ENCODE data around the gene PLSCR1. TPM values are rescaled to one million over a fixed set of nuclear protein-coding genes. Genes with fewer than 3 reads are reported as not detected.

PLSCR1 gene
- total RNA-seq, 1 experiment from 2014 or later = 48.9 TPM

DNA sequence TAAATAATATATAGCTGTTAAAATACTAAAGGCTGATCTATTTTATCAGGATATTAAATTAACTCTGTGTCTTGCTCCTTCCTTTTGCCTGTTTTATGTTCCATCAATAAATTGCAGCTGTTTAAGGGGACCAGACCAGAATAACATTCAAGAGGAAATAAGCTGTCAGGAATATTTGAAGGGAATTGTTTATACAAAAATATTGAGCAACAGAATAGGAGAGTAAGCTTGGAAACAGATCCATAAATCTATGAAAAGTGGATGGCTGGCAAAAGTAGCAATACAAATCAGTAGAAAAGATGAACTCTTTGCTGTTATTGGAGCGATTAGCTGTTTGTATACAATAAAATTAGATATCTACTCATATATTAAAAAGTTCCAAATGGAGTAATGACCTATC lies 38.9 kb downstream of the PLSCR1 start:
- H3K27me3 ChIP-seq (ENCODE audit: insufficient read depth, low read length) = no peaks in the 10 kb centered on the region
- H4K91ac ChIP-seq (ENCODE audit: insufficient read length, low read depth, low read length) = no peak overlapping the region
- Mint-ChIP-seq H3K27me3 (ENCODE audit: low read depth) (no peaks in the 10 kb centered on the region), H3K4me3 (no peak overlapping the region), H3K4me1 (peaks cover 57 to 60% of the 10 kb centered on the region in 2 experiments), H3K36me3 (ENCODE audit: insufficient read depth in 1 of 3, low read depth in 3 of 3) (peaks cover 2 to 17% (median 10%) of the 10 kb centered on the region in 3 experiments), H3K9me3 (no peaks in the 10 kb centered on the region; a peak in 2 of 5 replicates), H3K27ac (no peak overlapping the region; a peak in 3 of 7 replicates)
- no peak overlapping the region for H3K27ac ChIP-seq (ENCODE audit: insufficient read length, low read depth, low read length)
- H2BK120ac ChIP-seq (ENCODE audit: low read depth, low read length, poor library complexity, severe bottlenecking) = no peak overlapping the region
- TF ChIP-seq, protein P1, sequence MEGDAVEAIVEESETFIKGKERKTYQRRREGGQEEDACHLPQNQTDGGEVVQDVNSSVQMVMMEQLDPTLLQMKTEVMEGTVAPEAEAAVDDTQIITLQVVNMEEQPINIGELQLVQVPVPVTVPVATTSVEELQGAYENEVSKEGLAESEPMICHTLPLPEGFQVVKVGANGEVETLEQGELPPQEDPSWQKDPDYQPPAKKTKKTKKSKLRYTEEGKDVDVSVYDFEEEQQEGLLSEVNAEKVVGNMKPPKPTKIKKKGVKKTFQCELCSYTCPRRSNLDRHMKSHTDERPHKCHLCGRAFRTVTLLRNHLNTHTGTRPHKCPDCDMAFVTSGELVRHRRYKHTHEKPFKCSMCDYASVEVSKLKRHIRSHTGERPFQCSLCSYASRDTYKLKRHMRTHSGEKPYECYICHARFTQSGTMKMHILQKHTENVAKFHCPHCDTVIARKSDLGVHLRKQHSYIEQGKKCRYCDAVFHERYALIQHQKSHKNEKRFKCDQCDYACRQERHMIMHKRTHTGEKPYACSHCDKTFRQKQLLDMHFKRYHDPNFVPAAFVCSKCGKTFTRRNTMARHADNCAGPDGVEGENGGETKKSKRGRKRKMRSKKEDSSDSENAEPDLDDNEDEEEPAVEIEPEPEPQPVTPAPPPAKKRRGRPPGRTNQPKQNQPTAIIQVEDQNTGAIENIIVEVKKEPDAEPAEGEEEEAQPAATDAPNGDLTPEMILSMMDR (conservative IDR thresholded peaks at IDR 0.05) = no peak
- H3K4ac ChIP-seq (ENCODE audit: low read depth, low read length) = no peak overlapping the region
- no peak overlapping the region for H2BK12ac ChIP-seq (ENCODE audit: insufficient read length, low read depth, low read length)
- H2BK20ac ChIP-seq (ENCODE audit: low read depth, low read length, poor library complexity, severe bottlenecking) = no peak overlapping the region
- H3K9ac ChIP-seq (ENCODE audit: extremely low read depth, insufficient read length, low read length) = no peak overlapping the region
- no peak overlapping the region for H2AFZ ChIP-seq (ENCODE audit: low read length)
- H2BK5ac ChIP-seq (ENCODE audit: insufficient read length, low read length) = no peak overlapping the region
- no peaks in the 10 kb centered on the region for H4K20me1 ChIP-seq (ENCODE audit: control insufficient read depth, insufficient read depth, insufficient read length)
- no peaks in the 10 kb centered on the region for H3K23me2 ChIP-seq (ENCODE audit: insufficient read length, low read depth, low read length, poor library complexity, severe bottlenecking)
- no peak overlapping the region for H3T11ph ChIP-seq (ENCODE audit: low read length)
- no peak for DNase-seq
- H2BK15ac ChIP-seq (ENCODE audit: low read depth, low read length) = no peak overlapping the region
- H3K4me2 ChIP-seq (ENCODE audit: insufficient read depth, insufficient read length, low read length) = no peak overlapping the region
- H3K23ac ChIP-seq (ENCODE audit: insufficient read length, low read depth, low read length) = no peak overlapping the region
- no CpG with 5 or more reads among the region's 1 CpG for WGBS (ENCODE audit: extremely low coverage, insufficient read length, low lambda C conversion rate)
- no peak overlapping the region for H4K5ac ChIP-seq (ENCODE audit: insufficient read length, low read depth, low read length)
- no peaks in the 10 kb centered on the region for H3K9me3 ChIP-seq (ENCODE audit: control insufficient read depth, low read depth, low read length)
- H3K14ac ChIP-seq (ENCODE audit: insufficient read depth, low read length) = no peak overlapping the region
- H3K79me1 ChIP-seq (ENCODE audit: insufficient read depth, low read depth, low read length, poor library complexity, severe bottlenecking) = no peaks in the 10 kb centered on the region
- no peak overlapping the region for H3K56ac ChIP-seq (ENCODE audit: insufficient read length, low read depth, low read length)
- no peak overlapping the region for H2AK5ac ChIP-seq (ENCODE audit: insufficient read length, low read length)
- H3K79me2 ChIP-seq (ENCODE audit: insufficient read depth, low read length) = no peaks in the 10 kb centered on the region
- peaks cover 4% of the 10 kb centered on the region; the same call in 1 of the 2 replicates for H3K4me1 ChIP-seq (ENCODE audit: insufficient read depth, low read length)
- no peak overlapping the region for H3K18ac ChIP-seq (ENCODE audit: insufficient read length, low read depth, low read length)
- H4K8ac ChIP-seq (replicated peaks; ENCODE audit: insufficient read length, low read depth, low read length) = no peak overlapping the region

Data from H9 (cell line).